H9 (cell line): Measurements from ENCODE around the gene IL20RB. TPM values are rescaled to one million over a fixed set of nuclear protein-coding genes. Genes with fewer than 3 reads are reported as not detected.

Experiments used
- DNase-seq: peaks from one replicate; pipeline ENCODE4 v3.0.0-alpha.2; 2017
- H2AFZ ChIP-seq: one replicate; pipeline ENCODE4 v1.6.1; 2013; ENCODE audit warnings: mild to moderate bottlenecking, low read length, control low read depth, moderate library complexity
- H2AK5ac ChIP-seq: 2 replicates; pipeline ENCODE4 v1.6.1; 2013; ENCODE audit warnings: low read length, control low read depth, mixed read lengths; ENCODE audit not compliant: insufficient read length
- H2BK120ac ChIP-seq: one replicate; pipeline ENCODE4 v1.6.1; 2013; ENCODE audit warnings: low read depth, mild to moderate bottlenecking, low read length, control low read depth, inconsistent platforms; ENCODE audit not compliant: poor library complexity, severe bottlenecking
- H2BK12ac ChIP-seq: 2 replicates; pipeline ENCODE4 v1.6.1; 2013; ENCODE audit warnings: low read length, control low read depth, mixed read lengths, low read depth; ENCODE audit not compliant: insufficient read length
- H2BK15ac ChIP-seq: 2 replicates; pipeline ENCODE4 v1.6.1; 2013; ENCODE audit warnings: low read depth, low read length, control low read depth
- H2BK20ac ChIP-seq: one replicate; pipeline ENCODE4 v1.6.1; 2013; ENCODE audit warnings: low read depth, mild to moderate bottlenecking, low read length, control low read depth, inconsistent platforms; ENCODE audit not compliant: poor library complexity, severe bottlenecking
- H2BK5ac ChIP-seq: 2 replicates; pipeline ENCODE4 v1.6.1; 2013; ENCODE audit warnings: low read length, control low read depth, mixed read lengths; ENCODE audit not compliant: insufficient read length
- H3K14ac ChIP-seq: 2 replicates; pipeline ENCODE4 v1.6.1; 2013; ENCODE audit warnings: low read length, control low read depth; ENCODE audit not compliant: insufficient read depth
- H3K18ac ChIP-seq: 2 replicates; pipeline ENCODE4 v1.6.1; 2013; ENCODE audit warnings: low read depth, mild to moderate bottlenecking, mixed read lengths, low read length, control low read depth; ENCODE audit not compliant: insufficient read length
- H3K23ac ChIP-seq: 2 replicates; pipeline ENCODE4 v1.6.1; 2013; ENCODE audit warnings: low read length, control low read depth, mixed read lengths, low read depth; ENCODE audit not compliant: insufficient read length
- H3K23me2 ChIP-seq: 2 replicates; pipeline ENCODE4 v1.6.1; 2013; ENCODE audit warnings: low read depth, mild to moderate bottlenecking, mixed read lengths, low read length, control low read depth; ENCODE audit not compliant: insufficient read length, poor library complexity, severe bottlenecking
- H3K27ac ChIP-seq: 2 replicates; pipeline ENCODE4 v1.5.1; 2013; ENCODE audit warnings: low read length, control low read depth, mixed read lengths, low read depth; ENCODE audit not compliant: insufficient read length
- H3K27me3 ChIP-seq: 2 replicates; pipeline ENCODE4 v1.6.1; 2013; ENCODE audit warnings: low read length, control low read depth, inconsistent platforms; ENCODE audit not compliant: insufficient read depth
- H3K4ac ChIP-seq: 2 replicates; pipeline ENCODE4 v1.6.1; 2013; ENCODE audit warnings: low read depth, mild to moderate bottlenecking, control low read depth, inconsistent platforms, low read length, moderate library complexity
- H3K4me1 ChIP-seq: 2 replicates; pipeline ENCODE4 v1.6.1; 2013; ENCODE audit warnings: low read length, control low read depth, inconsistent platforms; ENCODE audit not compliant: insufficient read depth
- H3K4me2 ChIP-seq: 2 replicates; pipeline ENCODE4 v1.6.1; 2013; ENCODE audit warnings: low read length, control low read depth, mixed read lengths; ENCODE audit not compliant: insufficient read length, insufficient read depth
- H3K56ac ChIP-seq: 2 replicates; pipeline ENCODE4 v1.6.1; 2013; ENCODE audit warnings: low read depth, mild to moderate bottlenecking, mixed read lengths, low read length, control low read depth; ENCODE audit not compliant: insufficient read length
- H3K79me1 ChIP-seq: 2 replicates; pipeline ENCODE4 v1.6.1; 2013; ENCODE audit warnings: low read depth, mild to moderate bottlenecking, moderate library complexity, low read length, control low read depth, inconsistent platforms; ENCODE audit not compliant: insufficient read depth, poor library complexity, severe bottlenecking
- H3K79me2 ChIP-seq: 2 replicates; pipeline ENCODE4 v1.6.1; 2013; ENCODE audit warnings: low read length, control low read depth, inconsistent platforms; ENCODE audit not compliant: insufficient read depth
- H3K9ac ChIP-seq: 2 replicates; pipeline ENCODE4 v1.6.1; 2013; ENCODE audit warnings: low read length, control low read depth, mixed read lengths; ENCODE audit not compliant: insufficient read length; ENCODE audit errors: extremely low read depth
- H3K9me3 ChIP-seq: one replicate; pipeline ENCODE4 v1.6.1; 2013; ENCODE audit warnings: low read depth, low read length, inconsistent platforms; ENCODE audit not compliant: control insufficient read depth
- H3T11ph ChIP-seq: one replicate; pipeline ENCODE4 v1.6.1; 2013; ENCODE audit warnings: mild to moderate bottlenecking, low read length, control low read depth, inconsistent platforms
- H4K20me1 ChIP-seq: one replicate; pipeline ENCODE4 v1.6.1; 2013; ENCODE audit not compliant: control insufficient read depth, insufficient read length, insufficient read depth
- H4K5ac ChIP-seq: 2 replicates; pipeline ENCODE4 v1.6.1; 2013; ENCODE audit warnings: low read depth, mild to moderate bottlenecking, mixed read lengths, low read length, control low read depth; ENCODE audit not compliant: insufficient read length
- H4K8ac ChIP-seq: replicated peaks from 2 replicates; pipeline ENCODE4 v1.6.1; 2013; ENCODE audit warnings: low read length, control low read depth, mixed read lengths, low read depth; ENCODE audit not compliant: insufficient read length
- H4K91ac ChIP-seq: 2 replicates; pipeline ENCODE4 v1.6.1; 2013; ENCODE audit warnings: low read depth, mild to moderate bottlenecking, moderate library complexity, mixed read lengths, low read length, control low read depth; ENCODE audit not compliant: insufficient read length
- H3K27ac Mint-ChIP-seq, 3 experiments: 2 replicates in 2 of 3; 3 replicates in 1 of 3; pipeline ENCODE4 v1.8.0; 2020 to 2021; ENCODE audit warnings: mixed read lengths in 3 of 3, mild to moderate bottlenecking in 1 of 3, moderate library complexity in 1 of 3
- H3K27me3 Mint-ChIP-seq: 2 replicates; pipeline ENCODE4 v1.8.0; 2021; ENCODE audit warnings: low read depth, mild to moderate bottlenecking, moderate library complexity, mixed read lengths
- H3K36me3 Mint-ChIP-seq, 3 experiments: 2 replicates in 2 of 3; 3 replicates in 1 of 3; pipeline ENCODE4 v1.8.0; 2020 to 2021; ENCODE audit warnings: low read depth in 3 of 3, mixed read lengths in 3 of 3; ENCODE audit not compliant: insufficient read depth in 1 of 3
- H3K4me1 Mint-ChIP-seq, 2 experiments: 2 replicates each; pipeline ENCODE4 v1.8.0; 2020; ENCODE audit warnings: mixed read lengths in 2 of 2
- H3K4me3 Mint-ChIP-seq, 2 experiments: 2 replicates in 1 of 2; 3 replicates in 1 of 2; pipeline ENCODE4 v1.8.0; 2020 to 2021; ENCODE audit warnings: mild to moderate bottlenecking in 2 of 2, mixed read lengths in 2 of 2, moderate library complexity in 1 of 2
- H3K9me3 Mint-ChIP-seq, 2 experiments: 2 replicates in 1 of 2; 3 replicates in 1 of 2; pipeline ENCODE4 v1.8.0; 2020; ENCODE audit warnings: mild to moderate bottlenecking in 2 of 2, mixed read lengths in 2 of 2, moderate library complexity in 1 of 2
- CTCF ChIP-seq: fragments of 200-600 bp; sonication (generic); conservative IDR thresholded peaks from 3 replicates; pipeline ENCODE4 v1.8.0; 2021; ENCODE audit warnings: antibody characterized with exemption, mild to moderate bottlenecking
- WGBS: extraction: QIAGEN DNeasy Blood & Tissue Kit; methylation state at CpG from one replicate; pipeline ENCODE4 v1.1.7; 2013; ENCODE audit warnings: missing lambda C conversion rate, low lambda C conversion rate, mixed read lengths; ENCODE audit not compliant: insufficient read length; ENCODE audit errors: extremely low coverage; 5-methylcytosine and 5-hydroxymethylcytosine counted together
- total RNA-seq: library from RNA; stranded (reverse); gene quantifications from 2 replicates; pipeline ENCODE4 v1.2.1, GENCODE V29; 2021

IL20RB gene
- total RNA-seq, 1 experiment from 2014 or later, result 1.5 TPM

GRCh38 chr3:136974670-136975069 is 16.9 kb downstream of the IL20RB start:
- Histone ChIP-seq H4K91ac (no peak overlapping the region), H4K8ac (no peak overlapping the region), H3K18ac (no peak overlapping the region), H3K4ac (no peak overlapping the region), H3K27ac (no peak overlapping the region), H3K14ac (no peak overlapping the region), H2BK120ac (no peak overlapping the region), H2BK15ac (no peak overlapping the region), H3K56ac (no peak overlapping the region), H2BK20ac (no peak overlapping the region), H3K4me2 (no peak overlapping the region), H3T11ph (no peak overlapping the region), H3K9me3 (no peaks in the 10 kb centered on the region), H3K9ac (no peak overlapping the region), H2AK5ac (no peak overlapping the region), H3K27me3 (no peaks in the 10 kb centered on the region), H4K20me1 (no peaks in the 10 kb centered on the region), H3K23me2 (no peaks in the 10 kb centered on the region), H3K79me2 (no peaks in the 10 kb centered on the region), H2BK12ac (no peak overlapping the region), H4K5ac (no peak overlapping the region), H2BK5ac (no peak overlapping the region), H2AFZ (no peak overlapping the region), H3K4me1 (no peaks in the 10 kb centered on the region), H3K23ac (no peak overlapping the region), H3K79me1 (no peaks in the 10 kb centered on the region)
- no peak overlapping the region; a peak in 1 of 7 replicates for H3K27ac Mint-ChIP-seq
- H3K4me3 Mint-ChIP-seq, result no peak overlapping the region
- DNase-seq, result no peak
- peaks cover 0 to 12% (median 6%) of the 10 kb centered on the region in 3 experiments; a peak in 4 of 7 replicates for H3K36me3 Mint-ChIP-seq
- peaks cover 0 to 7% of the 10 kb centered on the region in 2 experiments; a peak in 4 of 5 replicates for H3K9me3 Mint-ChIP-seq
- no peaks in the 10 kb centered on the region for H3K27me3 Mint-ChIP-seq
- H3K4me1 Mint-ChIP-seq, result peaks cover 0 to 4% of the 10 kb centered on the region in 2 experiments; a peak in 1 of 4 replicates
- no peak for TF ChIP-seq CTCF
- no CpG with 5 or more reads among the region's 2 CpGs for WGBS
